Measurements from ENCODE around the gene CDKAL1.

CDKAL1 gene

GRCh38 chr6:21037453-21037852, 503.2 kb downstream of the CDKAL1 start:
- H3K27me3 ChIP-seq: no peaks in the 10 kb centered on the region
- no peak for DNase-seq
- H3K9me3 ChIP-seq: no peaks in the 10 kb centered on the region
- H3K4me3 ChIP-seq (ENCODE audit: low read depth, low read length): no peak overlapping the region
- peaks cover 25% of the 10 kb centered on the region for H3K4me1 ChIP-seq
- no peak for TF ChIP-seq CTCF (IDR thresholded peaks at IDR 0.05; ENCODE audit: low read depth, low read length)
- no peaks in the 10 kb centered on the region for H3K36me3 ChIP-seq

- TF ChIP-seq CTCF (IDR thresholded peaks at IDR 0.05; ENCODE audit: low read depth, low read length): no peak
These were observed 505.7 kb downstream of the CDKAL1 start for GRCh38 chr6:21039926-21040325.

GRCh38 chr6:21045135-21045700, 511.0 kb downstream of the CDKAL1 start:
- Histone ChIP-seq H3K4me1 (peaks cover 12% of the 10 kb centered on the region), H3K4me3 (ENCODE audit: low read depth, low read length) (no peak overlapping the region), H3K27me3 (no peaks in the 10 kb centered on the region), H3K9me3 (no peaks in the 10 kb centered on the region), H3K36me3 (no peaks in the 10 kb centered on the region)
- no peak for DNase-seq
- TF ChIP-seq CTCF (IDR thresholded peaks at IDR 0.05; ENCODE audit: low read depth, low read length): no peak

More at GRCh38 chr6:21039926-21040325, 505.7 kb downstream of the CDKAL1 start:
- DNase-seq: no peak
- H3K9me3 ChIP-seq: no peaks in the 10 kb centered on the region
- H3K4me1 ChIP-seq: peaks cover 4% of the 10 kb centered on the region
- no peaks in the 10 kb centered on the region for H3K36me3 ChIP-seq
- no peaks in the 10 kb centered on the region for H3K27me3 ChIP-seq
- no peak overlapping the region for H3K4me3 ChIP-seq (ENCODE audit: low read depth, low read length)

- Histone ChIP-seq H3K9me3 (no peaks in the 10 kb centered on the region), H3K27me3 (no peaks in the 10 kb centered on the region), H3K4me1 (peaks cover 12% of the 10 kb centered on the region), H3K4me3 (ENCODE audit: low read depth, low read length) (no peak overlapping the region), H3K36me3 (no peaks in the 10 kb centered on the region)
- no peak for DNase-seq
- TF ChIP-seq CTCF (IDR thresholded peaks at IDR 0.05; ENCODE audit: low read depth, low read length): no peak
These were observed 512.0 kb downstream of the CDKAL1 start for GRCh38 chr6:21046276-21046675.

GRCh38 chr6:21048047-21048446, 513.8 kb downstream of the CDKAL1 start:
- Histone ChIP-seq H3K4me3 (ENCODE audit: low read depth, low read length) (no peak overlapping the region), H3K36me3 (no peaks in the 10 kb centered on the region), H3K4me1 (peaks cover 12% of the 10 kb centered on the region), H3K27me3 (no peaks in the 10 kb centered on the region), H3K9me3 (no peaks in the 10 kb centered on the region)
- TF ChIP-seq CTCF (IDR thresholded peaks at IDR 0.05; ENCODE audit: low read depth, low read length): no peak
- DNase-seq: no peak

- TF ChIP-seq CTCF (IDR thresholded peaks at IDR 0.05; ENCODE audit: low read depth, low read length): no peak
- H3K4me3 ChIP-seq (ENCODE audit: low read depth, low read length): no peak overlapping the region
These were observed 514.9 kb downstream of the CDKAL1 start for GRCh38 chr6:21049148-21049547.

More at GRCh38 chr6:21049148-21049547, 514.9 kb downstream of the CDKAL1 start:
- DNase-seq: no peak
- Histone ChIP-seq H3K27me3 (no peaks in the 10 kb centered on the region), H3K4me1 (peaks cover 12% of the 10 kb centered on the region), H3K36me3 (no peaks in the 10 kb centered on the region), H3K9me3 (no peaks in the 10 kb centered on the region)

Measured in BE2C (cell line).